Colonic mucosa (tissue), 4 donors: Measurements from ENCODE around the gene COMMD7. TPM values are rescaled to one million over a fixed set of nuclear protein-coding genes. Genes with fewer than 3 reads are reported as not detected.

ENCODE experiments used
- DNase-seq: peaks from one replicate; pipeline ENCODE4 v3.0.0-alpha.2; 2020
- H3K27ac ChIP-seq: fragments of 200-600 bp; one replicate; pipeline ENCODE4 v1.8.0; 2021
- H3K27me3 ChIP-seq: fragments of 200-600 bp; one replicate; pipeline ENCODE4 v1.8.0; 2021
- H3K36me3 ChIP-seq: fragments of 200-600 bp; one replicate; pipeline ENCODE4 v1.8.0; 2021
- H3K4me1 ChIP-seq: fragments of 200-600 bp; one replicate; pipeline ENCODE4 v1.8.0; 2021; ENCODE audit warnings: mild to moderate bottlenecking
- H3K4me3 ChIP-seq: fragments of 200-600 bp; one replicate; pipeline ENCODE4 v1.8.0; 2021
- H3K9ac ChIP-seq, 2 donors: one replicate each; pipeline ENCODE4 v1.7.0; 2013; ENCODE audit warnings: control low read depth in 2 of 2, low read depth in 2 of 2, low read length in 2 of 2
- H3K9me3 ChIP-seq: fragments of 200-600 bp; one replicate; pipeline ENCODE4 v1.8.0; 2021
- CTCF ChIP-seq: fragments of 200-600 bp; IDR thresholded peaks from one replicate; pipeline ENCODE4 v1.8.0; 2022; ENCODE audit warnings: antibody characterized with exemption, mild to moderate bottlenecking
- intact Hi-C: fragments of 100-400 bp; cut with DNase I; formaldehyde crosslinking; loops from one replicate; pipeline ENCODE4 v1.14.1; 2022
- total RNA-seq, 2 donors: library from RNA; stranded (reverse); fragmentation: NEBNext Ultra II Directional in 1 of 2; extraction: Animal tissue kit (Norgen Biotek cat#: 25700) in 1 of 2; gene quantifications; one replicate each; pipeline ENCODE4 v1.2.1, GENCODE V29; 2021
- donor health status: healthy.
- donor health status: DM: no; HTN: no; CAD: no.
- donor health status: DM: no; HTN: no; CAD: no.

COMMD7 gene
- 10 to 100 TPM; 28.9 to 43.8 TPM for total RNA-seq

DNA sequence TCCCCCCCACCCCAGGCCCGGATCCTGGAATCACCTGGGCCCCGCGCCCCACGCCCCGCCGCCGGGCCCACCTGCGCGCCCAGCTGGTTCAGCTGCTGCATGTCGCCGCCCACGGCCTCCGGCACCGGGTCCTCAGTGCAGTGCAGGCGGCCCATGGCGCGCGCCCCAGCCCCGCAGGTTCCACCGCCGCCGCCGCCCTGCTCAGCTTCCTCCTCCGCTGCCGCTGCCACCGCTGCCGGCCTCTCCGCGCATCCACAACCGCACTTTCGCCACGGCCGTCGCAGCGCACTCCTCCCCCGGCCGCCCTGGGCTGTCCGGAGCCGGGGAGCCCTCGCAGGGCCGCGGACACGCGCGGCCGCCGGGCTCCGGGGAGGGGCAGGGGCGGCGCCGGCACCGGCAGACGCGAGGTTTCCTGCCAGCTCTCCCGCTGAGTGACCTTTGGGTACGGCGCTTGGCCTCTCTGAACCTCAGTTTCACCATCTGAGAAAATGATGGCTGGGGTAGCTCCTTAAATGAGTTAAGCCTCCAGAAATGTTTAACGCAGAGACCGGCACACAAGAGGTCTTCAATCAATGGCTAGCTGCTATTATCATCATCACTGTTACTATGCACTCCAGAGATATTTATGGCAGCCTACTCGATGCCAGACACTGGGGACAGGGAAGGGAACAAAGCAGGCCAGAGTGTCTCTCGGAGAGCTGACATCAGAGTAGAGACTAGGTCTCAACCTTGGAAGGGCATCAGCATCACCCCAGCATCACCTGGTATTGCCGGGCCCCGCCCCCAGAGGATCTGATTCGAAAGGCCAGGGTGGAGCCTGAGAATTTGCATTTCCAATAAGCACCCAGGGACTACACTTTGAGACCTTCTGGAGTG lies at the start of gene COMMD7:
Gene COMMD7 (minus strand): TSS at position 231 of the 876 bp plus-strand sequence. CDS start 76 bp downstream, at position 155.
- Histone ChIP-seq H3K9me3 (no peaks in the 10 kb centered on the region), H3K36me3 (no peaks in the 10 kb centered on the region), H3K9ac (peak within 1 kb of the TSS; percentile 87 to 96), H3K27me3 (no peaks in the 10 kb centered on the region), H3K4me3 (peak within 1 kb of the TSS; percentile 80), H3K27ac (peak within 1 kb of the TSS; percentile 66), H3K4me1 (no peaks in the 10 kb centered on the region)
- DNase-seq, result peak; percentile 62
- TF ChIP-seq CTCF, result no peak
- intact Hi-C loops, result no loop called here

- TF ChIP-seq CTCF, result no peak
- H3K4me1 ChIP-seq, result no peaks in the 10 kb centered on the region
- no peak overlapping the region for H3K9ac ChIP-seq
- H3K4me3 ChIP-seq, result no peak overlapping the region
- no peaks in the 10 kb centered on the region for H3K9me3 ChIP-seq
- no peaks in the 10 kb centered on the region for H3K36me3 ChIP-seq
- H3K27ac ChIP-seq, result no peak overlapping the region
- DNase-seq, result no peak
- intact Hi-C loops, result loop anchor here (10.0 kb wide), 2 partner anchors 102 to 212 kb away; partner anchors contain the start of genes BPIFB2 and SUN5
- no peaks in the 10 kb centered on the region for H3K27me3 ChIP-seq
These were observed 49.6 kb upstream of the COMMD7 start for GRCh38 chr20:32792731-32793458.

GRCh38 chr20:32792316-32792715 lies 49.0 kb upstream of the COMMD7 start:
- Histone ChIP-seq H3K27ac (no peak overlapping the region), H3K27me3 (no peaks in the 10 kb centered on the region), H3K9me3 (no peaks in the 10 kb centered on the region), H3K9ac (no peak overlapping the region), H3K4me3 (no peak overlapping the region), H3K4me1 (no peaks in the 10 kb centered on the region), H3K36me3 (no peaks in the 10 kb centered on the region)
- no peak for DNase-seq
- intact Hi-C loops, result loop anchor here (10.0 kb wide), 2 partner anchors 102 to 212 kb away; partner anchors contain the start of genes BPIFB2 and SUN5
- TF ChIP-seq CTCF, result no peak

- intact Hi-C loops, result loop anchor here (10.0 kb wide), 2 partner anchors 104 to 214 kb away; partner anchors contain the start of genes BPIFB2 and SUN5
- no peaks in the 10 kb centered on the region for H3K4me1 ChIP-seq
- no peaks in the 10 kb centered on the region for H3K27me3 ChIP-seq
- TF ChIP-seq CTCF, result no peak
- DNase-seq, result no peak
- H3K4me3 ChIP-seq, result no peak overlapping the region
- H3K36me3 ChIP-seq, result no peaks in the 10 kb centered on the region
- H3K9ac ChIP-seq, result no peak overlapping the region
- no peaks in the 10 kb centered on the region for H3K9me3 ChIP-seq
- H3K27ac ChIP-seq, result no peak overlapping the region
These were observed 47.4 kb upstream of the COMMD7 start for GRCh38 chr20:32790751-32791057.

DNA sequence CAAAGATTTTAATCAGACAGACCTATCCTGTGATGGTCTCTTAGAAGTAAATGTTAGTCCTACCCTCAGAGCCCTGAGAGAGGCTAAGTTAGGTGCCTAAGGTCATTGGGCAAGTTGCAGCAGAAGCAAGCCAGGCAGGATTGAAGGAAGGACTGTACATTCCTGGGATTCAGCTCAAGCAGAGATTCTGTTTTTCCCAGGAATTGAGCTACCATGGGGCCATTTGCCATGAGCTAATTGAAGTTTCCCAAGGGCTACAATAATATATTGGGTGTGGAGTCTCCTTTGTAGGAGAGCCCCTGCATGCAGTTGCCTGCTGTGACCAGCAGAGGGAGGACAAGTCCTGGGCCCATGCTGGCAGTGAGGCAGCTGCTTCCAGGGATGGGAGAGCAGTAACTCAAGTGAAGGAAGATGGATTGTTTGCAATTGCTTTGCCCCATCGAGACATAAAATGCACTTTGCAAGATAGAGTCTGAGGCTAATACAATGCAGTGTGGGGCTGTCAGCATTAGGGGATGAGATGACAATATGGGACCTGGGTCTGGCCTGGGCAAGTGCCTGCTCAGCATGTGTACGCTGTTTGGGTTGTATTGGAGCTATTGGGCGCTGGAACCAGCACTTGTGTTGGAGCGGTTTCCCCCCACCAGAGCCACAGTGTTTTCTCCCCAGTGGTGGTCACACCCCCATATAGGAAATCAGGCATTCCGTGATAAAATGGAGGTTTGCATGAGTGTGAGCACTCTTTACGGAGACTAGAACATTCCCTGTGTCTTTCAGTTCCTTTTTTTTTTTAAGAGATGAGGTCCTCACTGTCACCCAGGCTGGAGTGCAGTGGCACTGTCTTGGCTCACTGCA lies 46.9 kb upstream of the COMMD7 start:
- intact Hi-C loops, result loop anchor here (5.0 to 10.0 kb wide), 3 partner anchors 105 to 512 kb away; partner anchors contain the start of genes BPIFB2 and SUN5
- peak; percentile 77 for DNase-seq
- no peaks in the 10 kb centered on the region for H3K4me1 ChIP-seq
- H3K4me3 ChIP-seq, result no peak overlapping the region
- H3K9ac ChIP-seq, result no peak overlapping the region
- no peaks in the 10 kb centered on the region for H3K36me3 ChIP-seq
- H3K27me3 ChIP-seq, result no peaks in the 10 kb centered on the region
- H3K9me3 ChIP-seq, result no peaks in the 10 kb centered on the region
- no peak overlapping the region for H3K27ac ChIP-seq
- peak; percentile 100 for TF ChIP-seq CTCF
